HepG2 (cell line): ENCODE results near the gene ZNF747. TPM values are rescaled to one million over a fixed set of nuclear protein-coding genes. Genes with fewer than 3 reads are reported as not detected.
A peak's percentile ranks its signal among the peaks of the same experiment; 100 is the strongest.

ENCODE experiments used
- ATAC-seq: fragments of 200-7000 bp; cut with Tn5 transposase; 3 replicates; pipeline ENCODE4 v1.9.1; 2020; ENCODE audit warnings: mild to moderate bottlenecking, moderate library complexity
- BruUV-seq: library from RNA; stranded (reverse); fragments of 400-500 nt; replicated peaks from 2 replicates; lab custom pipeline; 2021; lab: Mats Ljungman, UMichigan
- CTCF ChIA-PET: fragments of 300-600 bp; formaldehyde crosslinking; extraction: SDS; loops from one replicate; lab custom pipeline; 2021; ENCODE audit warnings: low total read pairs, inconsistent platforms, low intra/inter-chr PET ratio; lab: Yijun Ruan, JAX
- POLR2A ChIA-PET: fragments of 350-600 bp; sonication (Branson Sonifier 250); formaldehyde crosslinking; loops from one replicate; lab custom pipeline; 2020; ENCODE audit warnings: antibody characterized with exemption, inconsistent platforms; lab: Yijun Ruan, JAX
- DNase-seq: peaks from one replicate; pipeline ENCODE4 v3.0.0-alpha.2; 2015; ENCODE audit warnings: low spot score
- FAIRE-seq: peaks from 3 replicates; lab custom pipeline; 2011; peaks lifted over from hg19 to GRCh38; lab: Jason Lieb, UNC
- H2AFZ ChIP-seq: one replicate; pipeline ENCODE4 v1.6.1; 2011; ENCODE audit warnings: low read length, inconsistent platforms
- H3K27ac ChIP-seq: fragments of 300-600 bp; 3 replicates; pipeline ENCODE4 v1.8.0; 2011; ENCODE audit warnings: mixed run types, mild to moderate bottlenecking, mixed read lengths, low read length, inconsistent platforms; ENCODE audit not compliant: insufficient read depth; ENCODE audit errors: extremely low read length
- H3K27me3 ChIP-seq, 2 experiments: fragments of 200-600 bp in 1 of 2; 2 replicates in 1 of 2; 3 replicates in 1 of 2; pipeline versions ENCODE4 v1.6.0 to v1.8.0; 2011; ENCODE audit warnings: low read length in 2 of 2, mild to moderate bottlenecking in 2 of 2, moderate library complexity in 2 of 2, inconsistent platforms in 1 of 2; ENCODE audit not compliant: insufficient read depth in 2 of 2, control insufficient read depth in 1 of 2
- H3K36me3 ChIP-seq, 2 experiments: fragments of 200-600 bp in 1 of 2; replicated peaks in 1 of 2; 2 replicates in 1 of 2; 3 replicates in 1 of 2; pipeline versions ENCODE4 v1.5.1 to v1.8.0; 2011; ENCODE audit warnings: low read length in 2 of 2, inconsistent platforms in 1 of 2; ENCODE audit not compliant: insufficient read depth in 2 of 2, control insufficient read depth in 1 of 2
- H3K4me1 ChIP-seq: 2 replicates; pipeline ENCODE4 v1.5.1; 2012; ENCODE audit warnings: low read length, inconsistent platforms; ENCODE audit not compliant: insufficient read depth
- H3K4me2 ChIP-seq: 2 replicates; pipeline ENCODE4 v1.6.0; 2011; ENCODE audit warnings: low read depth, low read length, inconsistent platforms
- H3K4me3 ChIP-seq, 3 experiments: fragments of 200-600 bp in 1 of 3; sonication (generic), shearing (Covaris generic) in 1 of 3; replicated peaks in 1 of 3; 2 replicates each; pipeline ENCODE4 v1.5.1; 2011 to 2016; ENCODE audit warnings: low read length in 3 of 3, inconsistent platforms in 2 of 3, low read depth in 2 of 3, mild to moderate bottlenecking in 2 of 3, control low read depth in 1 of 3, mixed read lengths in 1 of 3; ENCODE audit not compliant: insufficient read depth in 1 of 3
- H3K79me2 ChIP-seq: one replicate; pipeline ENCODE4 v1.6.1; 2011; ENCODE audit warnings: low read length, inconsistent platforms; ENCODE audit not compliant: insufficient read depth
- H3K9ac ChIP-seq: 2 replicates; pipeline ENCODE4 v1.6.0; 2011; ENCODE audit warnings: mild to moderate bottlenecking, low read depth, low read length, inconsistent platforms; ENCODE audit not compliant: insufficient read depth
- H3K9me3 ChIP-seq: 2 replicates; pipeline ENCODE4 v1.5.1; 2012; ENCODE audit warnings: mild to moderate bottlenecking, low read length
- H4K20me1 ChIP-seq: 2 replicates; pipeline ENCODE4 v1.6.0; 2011; ENCODE audit warnings: inconsistent platforms, mild to moderate bottlenecking, low read length, moderate library complexity; ENCODE audit not compliant: insufficient read depth
- ARNT2 ChIP-seq: sonication (generic); formaldehyde crosslinking; IDR thresholded peaks from 2 replicates; pipeline ENCODE4 v1.8.0; 2022; ENCODE audit warnings: mild to moderate bottlenecking, low read depth, missing genetic modification reagents, moderate library complexity
- BRF2 ChIP-seq: sonication (generic); formaldehyde crosslinking; IDR thresholded peaks from 2 replicates; pipeline ENCODE4 v1.8.1; 2022; ENCODE audit warnings: mild to moderate bottlenecking, missing genetic modification reagents
- CAMTA2 ChIP-seq: sonication (generic); formaldehyde crosslinking; IDR thresholded peaks from 2 replicates; pipeline ENCODE4 v1.4.0; 2020; ENCODE audit warnings: mild to moderate bottlenecking, missing genetic modification reagents, borderline replicate concordance
- CCAR2 ChIP-seq: fragments of 200-400 bp; formaldehyde crosslinking; optimal IDR thresholded peaks from 2 replicates; pipeline ENCODE3; 2018; ENCODE audit warnings: low read depth, mild to moderate bottlenecking, low read length, moderate library complexity
- CREM ChIP-seq, 2 experiments: sonication (generic) in 1 of 2; formaldehyde crosslinking in 1 of 2; IDR thresholded peaks; 2 replicates each; pipeline versions ENCODE4 v1.4.0 to v1.6.1; 2016 to 2020; ENCODE audit warnings: antibody characterized with exemption in 1 of 2, mild to moderate bottlenecking in 1 of 2, missing genetic modification reagents in 1 of 2
- SPEN ChIP-seq: sonication (generic); formaldehyde crosslinking; IDR thresholded peaks from 2 replicates; pipeline ENCODE4 v1.5.1; 2020; ENCODE audit warnings: low read depth, mild to moderate bottlenecking, missing genetic modification reagents
- ZNF800 ChIP-seq: sonication (generic); formaldehyde crosslinking; IDR thresholded peaks from 2 replicates; pipeline ENCODE4 v1.4.0; 2020; ENCODE audit warnings: missing genetic modification reagents
- WGBS: methylation state at CpG from one replicate; pipeline ENCODE4 v1.1.6; 2017; ENCODE audit warnings: low lambda C conversion rate; 5-methylcytosine and 5-hydroxymethylcytosine counted together
- in situ Hi-C: cut with HindIII; loops from 2 replicates; pipeline ENCODE4 v1.10.0; 2017; ENCODE audit warnings: low pct_unique_long_range_greater_than_20kb; ENCODE audit not compliant: extremely low pct_ligation_motif_present
- intact Hi-C: fragments of 100-400 bp; cut with micrococcal nuclease; formaldehyde crosslinking; loops from one replicate; pipeline ENCODE4 v1.10.0; 2022; ENCODE audit not compliant: unreplicated experiment
- polyA plus RNA-seq, 8 experiments: library from polyadenylated mRNA; depleted of rRNA in 3 of 8; stranded (reverse) in 7 of 8; unstranded in 1 of 8; fragments of >200 nt; fragmentation: Illumina TruSeq in 4 of 8; extraction: Trizol in 4 of 8; gene quantifications; 2 replicates each; pipeline versions ENCODE4 v1.2.1 to v1.2.3, GENCODE V29; 2011 to 2016; ENCODE audit warnings: low read depth in 4 of 8, missing spikeins in 1 of 8, mixed read lengths in 1 of 8; ENCODE audit not compliant: insufficient read depth in 1 of 8
- total RNA-seq, 5 experiments: library from RNA; depleted of rRNA; stranded (reverse); fragments of >200 nt; fragmentation: Illumina TruSeq; extraction: Trizol; gene quantifications; 2 replicates each; pipeline ENCODE4 v1.2.3, GENCODE V29; 2016; ENCODE audit warnings: low read depth in 1 of 5

ZNF747 gene
- total and polyA plus RNA-seq, 2 of the 13 experiments (the other 11 are each of a cell fraction or from before 2014, with no cell fraction given), result 7.2 to 10.2 TPM

- Histone ChIP-seq H3K4me1 (peaks cover 49% of the 10 kb centered on the region), H3K4me3 (0 out of 6 replicates have a peak overlapping the region, but pooled peaks of 1 of the 3 experiments have one; percentile 0), H4K20me1 (no peaks in the 10 kb centered on the region), H3K9ac (no peak overlapping the region), H3K27ac (no peak overlapping the region), H3K27me3 (no peaks in the 10 kb centered on the region), H3K36me3 (no peaks in the 10 kb centered on the region), H3K79me2 (peaks cover under 1% of the 10 kb centered on the region)
- intact Hi-C loops (no loop called here), in situ Hi-C loops (no loop called here)
- 57% methylated on average over 8 of the region's 8 CpGs for WGBS
- CTCF ChIA-PET, result no interaction called here
- no peak for TF ChIP-seq BRF2
- TF ChIP-seq CAMTA2 (CRISPR knock-in tag), result no peak
- TF ChIP-seq CREM (IDR thresholded peaks at IDR 0.05), result no peak
- no peak for TF ChIP-seq CREM (CRISPR knock-in tag; IDR thresholded peaks at IDR 0.05)
- no peak for TF ChIP-seq CCAR2
- no peak for TF ChIP-seq ZNF800
- TF ChIP-seq SPEN (CRISPR knock-in tag), result no peak
- no peak for TF ChIP-seq ARNT2 (CRISPR knock-in tag)
- TF ChIP-seq, all 625 proteins: peak for 0
- ATAC-seq, result peak; percentile 19; the same call in 2 of the 3 replicates
- no peaks in the 10 kb centered on the region for H3K9me3 ChIP-seq
- POLR2A ChIA-PET, result interaction anchor here (0.9 to 3.9 kb wide), 3 partner anchors 8 to 44 kb away, joined by 5 to 36 read pairs (median 12); partner anchors contain the start of genes ZNF689, ZNF747 and ZNF764
- DNase-seq, result no peak
- BruUV-seq, result no TSS peak
- no peak for FAIRE-seq
- peak overlapping the region; percentile 13; the same call in 1 of the 2 replicates for H3K4me2 ChIP-seq
- no peak overlapping the region for H2AFZ ChIP-seq
Measured at GRCh38 chr16:30565984-30566383, 31.3 kb upstream of the ZNF747 start.
